ENCODE results near the gene EPRS1. TPM values are rescaled to one million over a fixed set of nuclear protein-coding genes. Genes with fewer than 3 reads are reported as not detected.
A peak's percentile ranks its signal among the peaks of the same experiment; 100 is the strongest.
"Not testable (repeated sequence)": the region's sequence is repeated elsewhere in the genome, so short reads cannot be mapped to it uniquely, and the experiment has no call there.

The EPRS1 gene
- total RNA-seq, 4 donors from 2014 or later = 17.2 to 65.9 (median 25.4) TPM

GRCh38 chr1:220089650-220090556, 43.6 kb upstream of the EPRS1 start, which contains the start of gene BPNT1:
Gene BPNT1 (minus strand): TSS chr1:220089788. CDS start chr1:220079846, 9,942 bp downstream.
- no peaks in the 10 kb centered on the region for H3K27me3 ChIP-seq
- H3K4me3 ChIP-seq = peak within 1 kb of the TSS; percentile 35 to 66 (median 52)
- WGBS, 2 donors (ENCODE audit: low coverage in 1 of 2) = 4 to 6% methylated on average over 19 to 35 of the region's 35 CpGs
- H3K36me3 ChIP-seq = no peaks in the 10 kb centered on the region
- peak; percentile 99 for DNase-seq
- H3K9me3 ChIP-seq = no peaks in the 10 kb centered on the region
- in situ Hi-C loops (cut with MboI; ENCODE audit: low pct_ligation_motif_present in 1 of 4, low pct_unique_long_range_greater_than_20kb in 1 of 4, low sequenced_read_pairs in 3 of 4) (no loop called here), intact Hi-C loops (cut with DNase I; ENCODE audit: low total_unique reads) (no loop called here)
- peaks cover 8 to 15% (median 12%) of the 10 kb centered on the region in 4 donors for H3K4me1 ChIP-seq
- H3K27ac ChIP-seq = peak within 1 kb of the TSS; percentile 72 to 85 (median 77)
- TF ChIP-seq EP300 (IDR thresholded peaks at IDR 0.05; ENCODE audit: low read depth) = no peak
- TF ChIP-seq POLR2A (IDR thresholded peaks at IDR 0.05) = peak; percentile 75
- TF ChIP-seq CTCF (IDR thresholded peaks at IDR 0.05) = peak in 2 of 5 experiments; percentile 22 to 37
- peak; percentile 84 to 92 (median 86) for TF ChIP-seq POLR2AphosphoS5 (IDR thresholded peaks at IDR 0.05)

- H3K36me3 ChIP-seq; H3K9me3 ChIP-seq; H3K4me3 ChIP-seq; H3K27me3 ChIP-seq; in situ Hi-C loops (cut with MboI; ENCODE audit: low pct_ligation_motif_present in 1 of 4, low pct_unique_long_range_greater_than_20kb in 1 of 4, low sequenced_read_pairs in 3 of 4); intact Hi-C loops (cut with DNase I; ENCODE audit: low total_unique reads); H3K27ac ChIP-seq; DNase-seq: not testable (repeated sequence)
- peaks cover 0 to 13% (median 6%) of the 10 kb centered on the region in 4 donors for H3K4me1 ChIP-seq
- WGBS, 2 donors (ENCODE audit: low coverage in 1 of 2) = 85 to 89% methylated on average over 8 to 15 of the region's 15 CpGs
These were observed 40.0 kb upstream of the EPRS1 start for GRCh38 chr1:220086261-220086686.

- no peak for TF ChIP-seq POLR2A (IDR thresholded peaks at IDR 0.05)
- peak in 1 of 3 donors; percentile 43 for TF ChIP-seq POLR2AphosphoS5 (IDR thresholded peaks at IDR 0.05)
- intact Hi-C loops (cut with DNase I; ENCODE audit: low total_unique reads) (no loop called here), in situ Hi-C loops (cut with MboI; ENCODE audit: low pct_ligation_motif_present in 1 of 4, low pct_unique_long_range_greater_than_20kb in 1 of 4, low sequenced_read_pairs in 3 of 4) (no loop called here)
- DNase-seq = no peak
- Histone ChIP-seq H3K27ac (peak overlapping the region; percentile 16 to 60 (median 30)), H3K4me3 (no peak overlapping the region), H3K27me3 (no peaks in the 10 kb centered on the region), H3K36me3 (peaks cover 0 to 3% (median 0%) of the 10 kb centered on the region in 4 donors), H3K9me3 (no peaks in the 10 kb centered on the region), H3K4me1 (peaks cover 0 to 9% (median 4%) of the 10 kb centered on the region in 4 donors)
- WGBS, 2 donors (ENCODE audit: low coverage in 1 of 2) = 36 to 74% methylated on average over 1 of the region's 1 CpG
These were observed 38.2 kb upstream of the EPRS1 start for GRCh38 chr1:220084460-220084859.

GRCh38 chr1:220077887-220078286, 31.6 kb upstream of the EPRS1 start:
- Histone ChIP-seq H3K27me3 (no peaks in the 10 kb centered on the region), H3K4me3 (no peak overlapping the region), H3K4me1 (no peaks in the 10 kb centered on the region), H3K9me3 (no peaks in the 10 kb centered on the region), H3K27ac (no peak overlapping the region), H3K36me3 (peaks cover 0 to 13% (median 6%) of the 10 kb centered on the region in 4 donors)
- TF ChIP-seq POLR2A (IDR thresholded peaks at IDR 0.05) = no peak
- TF ChIP-seq POLR2AphosphoS5 (IDR thresholded peaks at IDR 0.05) = no peak
- no peak for TF ChIP-seq EP300 (IDR thresholded peaks at IDR 0.05; ENCODE audit: low read depth)
- no peak for TF ChIP-seq CTCF (IDR thresholded peaks at IDR 0.05)
- WGBS, 2 donors (ENCODE audit: low coverage in 1 of 2) = 95 to 100% methylated on average over 3 of the region's 3 CpGs
- in situ Hi-C loops (cut with MboI; ENCODE audit: low pct_ligation_motif_present in 1 of 4, low pct_unique_long_range_greater_than_20kb in 1 of 4, low sequenced_read_pairs in 3 of 4) (no loop called here), intact Hi-C loops (cut with DNase I; ENCODE audit: low total_unique reads) (no loop called here)
- no peak for DNase-seq
